ENCODE measurements around the gene SORCS2.

SORCS2 gene

GRCh38 chr4:7302781-7303404 is 110.6 kb downstream of the SORCS2 start:
- DNase-seq (ENCODE audit: low spot score), result no peak
- no peak for TF ChIP-seq CTCF (IDR thresholded peaks at IDR 0.05; ENCODE audit: extremely low read depth, missing control alignments)

GRCh38 chr4:7303561-7303960 is 111.2 kb downstream of the SORCS2 start:
- no peak for DNase-seq (ENCODE audit: low spot score)
- TF ChIP-seq CTCF (IDR thresholded peaks at IDR 0.05; ENCODE audit: extremely low read depth, missing control alignments), result no peak

GRCh38 chr4:7304436-7304835 is 112.1 kb downstream of the SORCS2 start:
- no peak for DNase-seq (ENCODE audit: low spot score)
- TF ChIP-seq CTCF (IDR thresholded peaks at IDR 0.05; ENCODE audit: extremely low read depth, missing control alignments), result no peak

- DNase-seq (ENCODE audit: low spot score), result no peak
These were observed 114.0 kb downstream of the SORCS2 start for GRCh38 chr4:7306021-7306965.

DNA sequence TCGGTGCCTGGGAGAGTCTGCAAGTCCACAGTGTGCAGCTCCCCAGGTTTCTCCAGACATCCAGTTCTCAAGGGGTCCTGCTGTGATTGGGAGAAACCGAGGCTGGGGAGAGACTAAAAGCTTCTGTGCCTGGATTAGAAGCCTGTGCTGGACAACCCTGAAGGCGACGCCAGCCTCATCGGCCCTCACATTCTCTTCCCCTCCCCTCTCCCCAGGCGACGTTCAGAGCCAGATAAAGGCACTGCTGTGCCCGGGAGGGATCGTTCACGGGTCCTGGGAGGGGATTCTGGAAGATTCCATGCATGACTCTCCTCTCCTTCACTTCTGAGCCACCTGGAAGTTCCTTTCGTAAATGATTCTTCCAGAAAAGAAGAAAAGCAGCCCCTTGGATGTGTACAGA is 114.6 kb downstream of the SORCS2 start:
- TF ChIP-seq CTCF (IDR thresholded peaks at IDR 0.05; ENCODE audit: extremely low read depth, missing control alignments), result no peak
- no peak for DNase-seq (ENCODE audit: low spot score)

More at GRCh38 chr4:7306021-7306965, 114.0 kb downstream of the SORCS2 start:
- TF ChIP-seq CTCF (IDR thresholded peaks at IDR 0.05; ENCODE audit: extremely low read depth, missing control alignments), result no peak

DNA sequence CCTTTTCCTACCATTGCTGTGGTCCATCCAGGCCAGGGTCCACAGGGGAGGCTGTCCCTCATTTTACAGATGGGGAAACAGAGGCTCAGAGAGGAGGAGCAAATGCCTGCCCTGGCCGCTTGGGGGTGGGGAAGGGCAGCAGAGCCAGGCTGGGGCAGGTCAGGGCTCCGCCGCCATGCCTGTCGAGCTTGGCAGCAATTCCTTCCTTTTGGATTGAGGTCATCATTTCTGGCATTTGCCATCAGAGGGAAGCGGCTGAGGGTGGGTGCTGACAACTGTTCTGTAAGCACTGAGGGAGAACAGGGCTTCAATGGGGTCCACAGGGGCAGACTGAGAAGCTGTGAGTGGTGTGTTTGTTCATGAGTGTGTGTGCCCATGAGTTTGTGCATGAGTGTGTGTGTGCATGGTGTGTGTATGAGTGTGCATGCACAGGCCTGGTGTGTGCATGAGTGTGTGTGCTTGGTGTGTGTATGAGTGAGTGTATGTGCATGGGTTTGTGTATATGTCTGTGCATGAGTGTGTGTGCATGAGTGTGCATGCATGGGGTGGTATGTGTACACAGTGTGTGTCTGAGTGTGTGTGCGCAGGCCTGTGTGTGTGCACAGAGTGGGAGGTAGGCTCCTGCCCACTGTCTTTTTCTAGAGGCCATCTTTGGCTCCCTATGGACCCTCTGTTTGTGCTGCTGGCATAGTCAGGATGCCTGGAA is 115.2 kb downstream of the SORCS2 start:
- DNase-seq (ENCODE audit: low spot score), result no peak
- TF ChIP-seq CTCF (IDR thresholded peaks at IDR 0.05; ENCODE audit: extremely low read depth, missing control alignments), result no peak

DNA sequence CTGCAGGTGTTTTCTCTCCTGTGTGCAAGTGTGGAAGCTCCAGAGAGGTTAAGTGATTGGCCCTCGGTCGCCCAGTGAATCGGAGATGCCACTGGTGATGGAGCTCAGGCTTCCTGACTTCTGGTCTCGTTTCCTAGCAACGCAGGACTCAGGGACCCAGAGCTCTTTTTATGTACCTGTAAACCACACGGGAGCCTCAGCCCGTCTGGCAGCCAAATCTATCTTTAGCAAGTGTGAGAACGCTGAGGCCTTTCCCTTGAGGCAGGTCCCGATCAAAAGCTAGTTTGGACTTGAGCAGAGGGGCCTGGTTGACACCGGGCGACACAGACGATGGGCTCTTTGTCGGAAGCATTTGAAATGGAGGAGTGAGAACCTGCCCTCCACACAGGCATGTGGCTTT is 116.8 kb downstream of the SORCS2 start:
- no peak for TF ChIP-seq CTCF (IDR thresholded peaks at IDR 0.05; ENCODE audit: extremely low read depth, missing control alignments)
- no peak for DNase-seq (ENCODE audit: low spot score)

Data from GM20000 (cell line).